Endothelial cell of umbilical vein (primary cell): Measurements from ENCODE around the gene CYP19A1. TPM values are rescaled to one million over a fixed set of nuclear protein-coding genes. Genes with fewer than 3 reads are reported as not detected.

Experiments used
- BruUV-seq: library from RNA; stranded (reverse); fragments of 400-500 nt; replicated peaks from 2 replicates; lab custom pipeline; 2021; lab: Mats Ljungman, UMichigan
- CTCF ChIA-PET: fragments of 300-600, 350-600 bp; sonication (Branson Sonifier 250); formaldehyde crosslinking; loops from one replicate; lab custom pipeline; 2021; ENCODE audit warnings: antibody characterized with exemption, inconsistent platforms; lab: Charles Lee
- POLR2A ChIA-PET: fragments of 300-600, 350-600 bp; sonication (Branson Sonifier 250); formaldehyde crosslinking; loops from one replicate; lab custom pipeline; 2021; ENCODE audit warnings: antibody characterized with exemption, inconsistent platforms; lab: Charles Lee
- DNase-seq: peaks from one replicate; pipeline ENCODE4 v3.0.0-alpha.2; 2011; ENCODE audit warnings: low read depth, low spot score
- FAIRE-seq: peaks from 2 replicates; lab custom pipeline; 2011; peaks lifted over from hg19 to GRCh38; lab: Jason Lieb, UNC
- H2AFZ ChIP-seq: 2 replicates; pipeline ENCODE4 v1.6.0; 2012; ENCODE audit warnings: low read depth, low read length, control low read depth, inconsistent platforms
- H3K27ac ChIP-seq: 2 replicates; pipeline ENCODE4 v1.5.1; 2011; ENCODE audit warnings: low read depth, mild to moderate bottlenecking, control low read depth, low read length, moderate library complexity; ENCODE audit not compliant: insufficient read depth
- H3K27me3 ChIP-seq, 2 experiments: 2 replicates each; pipeline versions ENCODE4 v1.6.0 to v1.6.1; 2011; ENCODE audit warnings: low read length in 2 of 2, mixed read lengths in 1 of 2; ENCODE audit not compliant: control insufficient read depth in 2 of 2, insufficient read depth in 2 of 2
- H3K36me3 ChIP-seq, 2 experiments: 2 replicates in 1 of 2; 3 replicates in 1 of 2; pipeline ENCODE4 v1.5.1; 2011; ENCODE audit warnings: low read length in 2 of 2, mild to moderate bottlenecking in 1 of 2, moderate library complexity in 1 of 2; ENCODE audit not compliant: control insufficient read depth in 2 of 2, insufficient read depth in 2 of 2; ENCODE audit errors: extremely low read depth in 1 of 2
- H3K4me1 ChIP-seq: 3 replicates; pipeline ENCODE4 v1.5.1; 2011; ENCODE audit warnings: mild to moderate bottlenecking, low read length; ENCODE audit not compliant: control insufficient read depth, insufficient read depth; ENCODE audit errors: extremely low read depth
- H3K4me2 ChIP-seq: 2 replicates; pipeline ENCODE4 v1.6.1; 2011; ENCODE audit warnings: low read length, control low read depth, mixed read lengths; ENCODE audit not compliant: insufficient read depth
- H3K4me3 ChIP-seq, 3 experiments: fragments of 200-600 bp in 1 of 3; sonication (generic), shearing (Covaris generic) in 1 of 3; replicated peaks in 1 of 3; 2 replicates each; pipeline ENCODE4 v1.5.1; 2011 to 2016; ENCODE audit warnings: control low read depth in 3 of 3, low read length in 3 of 3, mild to moderate bottlenecking in 2 of 3, inconsistent platforms in 1 of 3, low read depth in 1 of 3, moderate library complexity in 1 of 3; ENCODE audit not compliant: insufficient read depth in 1 of 3
- H3K79me2 ChIP-seq: 2 replicates; pipeline ENCODE4 v1.6.0; 2012; ENCODE audit warnings: low read length, inconsistent platforms; ENCODE audit not compliant: control insufficient read depth, insufficient read depth
- H3K9ac ChIP-seq: replicated peaks from 2 replicates; pipeline ENCODE3; 2011; ENCODE audit warnings: low read length, control low read depth; ENCODE audit not compliant: insufficient read depth; ENCODE audit errors: extremely low read depth
- H3K9me1 ChIP-seq: replicated peaks from 3 replicates; pipeline ENCODE4 v1.6.0; 2011; ENCODE audit warnings: mild to moderate bottlenecking, low read length; ENCODE audit not compliant: control insufficient read depth, insufficient read depth; ENCODE audit errors: extremely low read depth
- H3K9me3 ChIP-seq: replicated peaks from 2 replicates; pipeline ENCODE4 v1.5.1; 2012; ENCODE audit warnings: low read length, inconsistent platforms; ENCODE audit not compliant: control insufficient read depth, insufficient read depth
- H4K20me1 ChIP-seq: replicated peaks from 2 replicates; pipeline ENCODE3; 2011; ENCODE audit warnings: mild to moderate bottlenecking, low read length; ENCODE audit not compliant: control insufficient read depth, insufficient read depth; ENCODE audit errors: extremely low read depth
- EZH2 ChIP-seq: IDR thresholded peaks from 2 replicates; pipeline ENCODE4 v1.6.1; 2012; ENCODE audit warnings: borderline replicate concordance, low read depth, mild to moderate bottlenecking, moderate library complexity, low read length, inconsistent platforms; ENCODE audit not compliant: severe bottlenecking
- FOS ChIP-seq: IDR thresholded peaks from 2 replicates; pipeline ENCODE4 v1.6.1; 2011; ENCODE audit warnings: mild to moderate bottlenecking, low read length, moderate library complexity, borderline replicate concordance; ENCODE audit not compliant: insufficient read depth
- GATA2 ChIP-seq: IDR thresholded peaks from 2 replicates; pipeline ENCODE4 v1.7.0; 2011; ENCODE audit warnings: low read depth, mild to moderate bottlenecking, moderate library complexity, mixed read lengths, low read length; ENCODE audit not compliant: insufficient read length, insufficient read depth
- JUN ChIP-seq: IDR thresholded peaks from 2 replicates; pipeline ENCODE4 v1.6.1; 2011; ENCODE audit warnings: borderline replicate concordance, low read depth; ENCODE audit not compliant: insufficient read length, insufficient read depth
- MYC ChIP-seq: IDR thresholded peaks from one replicate; pipeline ENCODE4 v1.6.1; 2011; ENCODE audit warnings: mild to moderate bottlenecking, low read depth, low read length
- POLR2A ChIP-seq: IDR thresholded peaks from 2 replicates; pipeline ENCODE4 v1.6.1; 2012; ENCODE audit warnings: low read depth, mild to moderate bottlenecking, control low read depth, low read length
- POLR2AphosphoS5 ChIP-seq: IDR thresholded peaks from 2 replicates; pipeline ENCODE4 v1.6.1; 2012; ENCODE audit warnings: low read depth, mild to moderate bottlenecking, control low read depth, low read length, moderate library complexity; ENCODE audit not compliant: insufficient read depth
- dilution Hi-C: fragments of 300-500 bp; cut with MboI; formaldehyde crosslinking; loops from one replicate; pipeline ENCODE4 v1.15.0; 2019; ENCODE audit warnings: low sequenced_read_pairs; ENCODE audit not compliant: extremely low pct_ligation_motif_present
- intact Hi-C: fragments of 100-400 bp; cut with micrococcal nuclease; formaldehyde crosslinking; loops from one replicate; pipeline ENCODE4 v1.10.0; 2022
- polyA plus RNA-seq, 4 experiments: library from polyadenylated mRNA; depleted of rRNA in 3 of 4; stranded (reverse) in 3 of 4; unstranded in 1 of 4; fragments of >200 nt; gene quantifications; 2 replicates each; pipeline versions ENCODE4 v1.2.1 to v1.2.3, GENCODE V29; 2011 to 2012; ENCODE audit warnings: missing spikeins in 1 of 4
- total RNA-seq: library from RNA; stranded (reverse); gene quantifications from 2 replicates; pipeline ENCODE4 v1.2.3, GENCODE V29; 2021
- TF ChIP-seq, protein P1 (sequence below): IDR thresholded peaks from 2 replicates; pipeline ENCODE4 v1.6.1; 2011; ENCODE audit not compliant: insufficient read depth, insufficient read length
- TF ChIP-seq, protein P2 (sequence below), 2 donors: IDR thresholded peaks; 1 replicate in 1 of 2; 2 replicates in 1 of 2; pipeline ENCODE4 v1.5.1; 2011; ENCODE audit warnings: low read length in 2 of 2, mild to moderate bottlenecking in 2 of 2, moderate library complexity in 2 of 2, control low read depth in 1 of 2, inconsistent platforms in 1 of 2, low read depth in 1 of 2; ENCODE audit not compliant: insufficient read depth in 1 of 2; ENCODE audit errors: extremely low read depth in 1 of 2

CYP19A1 gene
- total and polyA plus RNA-seq, 2 donors (not counting 3 experiments of a cell fraction or from before 2014, with no cell fraction given), result not detected

DNA sequence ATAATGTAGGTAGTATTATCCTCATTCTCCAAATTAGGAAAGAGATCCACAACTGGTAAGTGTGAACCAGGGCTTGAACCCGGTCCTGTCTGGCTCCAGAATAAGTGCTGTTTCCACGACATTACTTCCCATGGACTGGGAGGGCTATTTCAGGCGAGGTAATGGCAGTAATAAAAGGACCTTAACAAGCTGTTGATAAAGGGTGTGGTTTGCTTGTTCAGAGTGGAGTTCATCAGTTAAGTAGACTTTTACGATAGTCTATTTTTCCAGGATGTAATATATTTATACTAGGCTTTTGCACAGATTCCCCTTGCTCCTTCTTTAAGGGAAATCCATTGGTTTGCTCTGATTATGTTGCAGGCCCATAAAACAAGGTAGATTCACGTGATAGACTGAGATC lies 155.3 kb downstream of the CYP19A1 start:
- Histone ChIP-seq H3K27ac (no peak overlapping the region), H3K4me1 (no peaks in the 10 kb centered on the region), H2AFZ (no peak overlapping the region), H3K79me2 (no peaks in the 10 kb centered on the region), H3K4me2 (no peak overlapping the region), H3K27me3 (peaks cover 32 to 36% of the 10 kb centered on the region in 2 experiments), H3K9me3 (no peaks in the 10 kb centered on the region), H3K9ac (no peak overlapping the region), H4K20me1 (no peaks in the 10 kb centered on the region), H3K4me3 (no peak overlapping the region), H3K9me1 (no peaks in the 10 kb centered on the region), H3K36me3 (no peaks in the 10 kb centered on the region)
- no peak for FAIRE-seq
- POLR2A ChIA-PET, result no interaction called here
- dilution Hi-C loops (no loop called here), intact Hi-C loops (no loop called here)
- BruUV-seq, result no TSS peak
- DNase-seq, result no peak
- CTCF ChIA-PET, result interaction anchor here (2.0 to 13.3 kb wide), 2 partner anchors 9 to 21 kb away, joined by 12 to 470 read pairs; no protein-coding TSS in a partner anchor
- no peak for TF ChIP-seq EZH2
- TF ChIP-seq, protein P1, sequence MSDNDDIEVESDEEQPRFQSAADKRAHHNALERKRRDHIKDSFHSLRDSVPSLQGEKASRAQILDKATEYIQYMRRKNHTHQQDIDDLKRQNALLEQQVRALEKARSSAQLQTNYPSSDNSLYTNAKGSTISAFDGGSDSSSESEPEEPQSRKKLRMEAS, result no peak
- no peak for TF ChIP-seq GATA2
- no peak for TF ChIP-seq JUN
- TF ChIP-seq POLR2AphosphoS5, result no peak
- TF ChIP-seq, protein P2, sequence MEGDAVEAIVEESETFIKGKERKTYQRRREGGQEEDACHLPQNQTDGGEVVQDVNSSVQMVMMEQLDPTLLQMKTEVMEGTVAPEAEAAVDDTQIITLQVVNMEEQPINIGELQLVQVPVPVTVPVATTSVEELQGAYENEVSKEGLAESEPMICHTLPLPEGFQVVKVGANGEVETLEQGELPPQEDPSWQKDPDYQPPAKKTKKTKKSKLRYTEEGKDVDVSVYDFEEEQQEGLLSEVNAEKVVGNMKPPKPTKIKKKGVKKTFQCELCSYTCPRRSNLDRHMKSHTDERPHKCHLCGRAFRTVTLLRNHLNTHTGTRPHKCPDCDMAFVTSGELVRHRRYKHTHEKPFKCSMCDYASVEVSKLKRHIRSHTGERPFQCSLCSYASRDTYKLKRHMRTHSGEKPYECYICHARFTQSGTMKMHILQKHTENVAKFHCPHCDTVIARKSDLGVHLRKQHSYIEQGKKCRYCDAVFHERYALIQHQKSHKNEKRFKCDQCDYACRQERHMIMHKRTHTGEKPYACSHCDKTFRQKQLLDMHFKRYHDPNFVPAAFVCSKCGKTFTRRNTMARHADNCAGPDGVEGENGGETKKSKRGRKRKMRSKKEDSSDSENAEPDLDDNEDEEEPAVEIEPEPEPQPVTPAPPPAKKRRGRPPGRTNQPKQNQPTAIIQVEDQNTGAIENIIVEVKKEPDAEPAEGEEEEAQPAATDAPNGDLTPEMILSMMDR (IDR thresholded peaks at IDR 0.05; ENCODE audit: extremely low read depth in 1 of 2, insufficient read depth in 1 of 2, low read depth in 1 of 2, low read length in 2 of 2), result no peak
- no peak for TF ChIP-seq POLR2A
- TF ChIP-seq FOS, result no peak
- no peak for TF ChIP-seq MYC
